COLO668 (cell line): ENCODE results near the gene CD160.
"Not testable (repeated sequence)": the region's sequence is repeated elsewhere in the genome, so short reads cannot be mapped to it uniquely, and the experiment has no call there.

Experiments used
- DNase-seq: peaks from one replicate; lab custom pipeline; 2025; ENCODE audit not compliant: unreplicated experiment; lab: John Stamatoyannopoulos, UW

Gene CD160

DNA sequence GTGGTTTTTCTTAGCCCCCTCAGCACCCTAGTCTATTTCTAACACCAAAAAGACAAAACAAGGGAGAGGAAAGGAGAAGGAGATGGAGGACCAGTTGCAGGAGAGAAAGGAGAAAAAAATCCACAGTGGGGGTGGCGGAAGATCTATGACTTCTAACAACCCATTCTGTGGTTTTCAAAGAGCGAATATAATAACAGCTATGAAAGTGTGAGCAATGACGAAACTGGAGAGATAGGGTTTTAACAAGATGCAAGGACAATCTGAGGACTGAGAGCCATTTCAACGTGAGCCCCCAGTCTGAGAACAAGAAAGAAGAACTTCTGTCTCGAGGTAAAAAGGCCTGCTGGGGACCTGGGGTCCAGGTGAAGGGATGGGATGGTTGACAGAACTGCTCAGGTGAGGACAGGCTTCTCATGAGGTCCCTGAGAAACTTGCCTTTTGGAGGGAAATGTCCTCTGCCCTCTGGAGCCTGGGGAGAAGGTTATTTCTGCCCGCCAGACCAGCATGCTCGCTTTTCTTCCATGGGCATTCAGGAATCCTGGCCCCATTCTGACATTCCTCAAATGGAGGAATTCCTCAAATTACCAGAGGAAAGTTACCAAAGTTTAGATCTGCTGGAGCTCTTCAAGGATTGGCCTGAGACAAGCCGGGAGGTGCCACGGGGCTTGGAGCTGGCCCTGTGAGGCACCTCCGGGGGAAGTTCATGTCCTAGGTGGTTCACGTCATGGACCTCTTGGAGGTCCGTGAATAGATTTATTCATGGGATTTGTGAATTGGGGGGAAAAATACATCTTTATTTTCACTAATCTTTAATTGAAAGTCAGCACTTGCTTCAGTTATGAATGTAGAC lies at the start of gene CD160:
Gene CD160 (plus strand): TSS at position 270 of the 850 bp plus-strand sequence. CDS start 8,829 bp downstream, outside the sequence.
- DNase-seq: no peak

DNA sequence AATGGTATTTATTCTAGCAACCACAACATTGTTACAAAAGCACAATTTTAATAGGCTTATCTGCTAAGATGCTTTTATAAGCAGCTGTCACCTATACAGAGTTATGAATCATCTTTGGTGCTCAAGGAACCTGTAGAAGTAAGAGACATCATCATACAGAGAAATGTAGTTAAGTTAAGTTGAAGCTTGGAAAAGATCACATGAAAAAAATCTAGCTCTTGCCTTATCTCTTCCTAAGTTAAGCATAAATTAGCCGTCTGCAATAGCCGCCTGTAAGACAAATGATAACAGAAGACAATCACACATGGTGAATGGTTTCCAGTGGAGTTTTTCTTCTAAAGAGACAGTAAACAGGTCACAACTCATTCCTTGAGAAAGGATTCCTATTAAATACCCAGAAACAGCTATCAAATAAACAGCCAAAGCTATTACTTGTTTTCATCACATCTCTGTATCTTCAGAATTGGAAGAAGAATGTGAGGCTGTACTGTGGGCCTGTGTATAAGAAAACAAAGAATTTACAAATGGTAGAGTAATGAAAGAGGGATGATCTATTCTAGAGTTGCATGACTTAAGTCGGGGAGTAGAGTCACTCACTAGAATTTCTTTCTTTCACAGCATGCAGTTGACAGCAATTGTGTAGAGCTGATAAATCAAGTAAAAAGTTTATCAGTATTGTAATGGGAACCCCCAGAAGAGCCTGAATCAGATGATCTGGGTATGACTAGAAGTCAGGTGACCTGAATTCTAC lies 48.1 kb upstream of the CD160 start:
- DNase-seq: not testable (repeated sequence)

DNA sequence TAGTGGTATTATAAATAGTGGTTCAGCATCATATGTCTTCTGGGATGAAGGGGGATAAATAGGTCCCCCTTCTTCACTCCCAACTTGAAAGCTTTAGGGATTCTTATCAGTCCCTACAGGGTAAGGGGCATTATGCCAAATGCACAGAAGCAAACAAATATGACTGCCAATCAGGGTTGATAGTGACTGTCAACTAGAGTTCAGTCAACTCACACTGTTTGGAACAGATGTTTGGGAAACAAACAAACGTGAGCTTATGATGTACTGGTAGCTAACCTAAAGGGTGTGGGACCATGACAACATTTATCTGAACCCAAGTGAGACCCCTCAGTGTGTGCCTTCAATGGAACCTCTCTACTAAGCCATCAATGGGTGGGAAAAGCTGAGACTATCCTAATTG lies 46.1 kb upstream of the CD160 start:
- not testable (repeated sequence) for DNase-seq

DNA sequence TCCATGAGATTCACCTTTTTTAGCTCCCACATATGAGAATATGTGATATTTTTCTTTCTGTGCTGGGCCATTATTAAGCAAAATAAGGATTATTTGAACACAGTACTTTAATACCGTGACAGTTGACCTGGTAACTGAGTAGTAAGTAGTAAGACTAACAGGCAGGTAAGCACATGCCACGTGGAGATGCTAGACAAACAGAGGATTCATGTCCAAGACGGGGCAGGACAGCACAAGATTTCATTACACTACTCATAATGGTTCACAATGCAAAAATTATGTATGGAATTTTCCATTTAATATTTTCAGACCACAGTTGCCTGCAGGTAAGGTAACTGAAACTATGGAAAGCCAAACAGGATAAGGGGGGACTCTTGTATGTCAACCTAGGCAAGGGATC lies 34.4 kb upstream of the CD160 start:
- DNase-seq: not testable (repeated sequence)

- DNase-seq: not testable (repeated sequence)
Observed at GRCh38 chr1:145686078-145686477, 33.2 kb upstream of the CD160 start.

DNA sequence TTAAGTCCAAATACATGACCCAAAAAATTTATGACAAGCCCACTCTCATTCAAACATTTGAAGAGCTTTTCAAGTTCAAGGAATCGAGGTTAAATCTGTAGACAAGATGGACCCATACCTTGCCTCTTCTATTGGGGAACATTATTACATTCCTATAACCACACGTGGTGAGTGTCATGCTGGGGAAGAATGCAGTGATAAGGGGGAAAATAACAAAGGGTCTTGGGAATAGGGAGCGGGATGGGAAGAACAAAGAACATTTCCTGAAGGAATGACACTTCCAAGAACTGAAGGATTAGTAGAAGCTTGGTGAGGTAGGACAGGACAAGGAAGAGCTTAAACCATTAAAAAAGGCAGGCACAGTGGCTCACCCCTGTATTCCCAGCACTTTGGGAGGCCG lies 31.0 kb upstream of the CD160 start:
- no peak for DNase-seq

DNA sequence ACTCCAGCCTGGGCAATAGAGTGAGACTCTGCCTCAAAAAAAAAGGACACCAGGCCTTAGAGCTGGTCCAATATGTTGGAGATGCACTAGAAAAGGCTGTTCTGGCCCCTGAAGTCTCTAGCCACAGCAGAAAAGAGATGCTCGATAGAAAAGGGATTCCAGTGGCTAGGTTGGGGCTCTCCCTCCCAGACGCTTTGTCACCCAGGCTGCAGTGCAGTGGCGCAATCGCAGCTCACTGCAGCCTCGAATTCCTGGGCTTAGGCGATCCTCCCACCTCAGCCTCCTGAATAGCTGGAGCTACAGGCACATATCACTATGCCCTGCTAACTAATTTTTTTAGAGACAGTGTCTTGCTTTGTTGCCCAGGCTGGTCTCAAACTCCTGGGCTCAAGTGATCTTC lies 30.4 kb upstream of the CD160 start:
- DNase-seq: no peak

- DNase-seq: no peak
Observed at GRCh38 chr1:145689922-145690321, 29.4 kb upstream of the CD160 start.

GRCh38 chr1:145690587-145691558 lies 28.4 kb upstream of the CD160 start:
- no peak for DNase-seq

GRCh38 chr1:145692785-145693443 lies 26.4 kb upstream of the CD160 start:
- DNase-seq: no peak

- DNase-seq: no peak
Observed at GRCh38 chr1:145695821-145696629, 23.3 kb upstream of the CD160 start.

DNA sequence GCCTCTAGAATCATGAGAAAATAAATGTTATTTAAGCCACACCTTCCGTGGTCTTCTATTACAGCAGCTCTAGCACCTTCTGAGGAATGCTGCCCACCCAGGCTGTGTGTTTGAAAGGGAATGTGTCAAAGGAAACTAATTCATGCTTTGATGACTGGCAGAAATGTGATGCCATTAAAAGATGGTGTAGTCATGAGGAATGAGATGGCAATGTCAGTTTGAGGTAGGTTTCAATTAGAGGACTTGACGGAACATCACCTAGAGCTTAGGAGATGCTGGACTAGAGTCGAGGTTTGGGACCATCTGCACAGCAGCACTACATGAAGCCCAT lies 22.7 kb upstream of the CD160 start:
- DNase-seq: no peak

GRCh38 chr1:145701306-145701862 lies 17.9 kb upstream of the CD160 start:
- DNase-seq: no peak

GRCh38 chr1:145702052-145702451 lies 17.2 kb upstream of the CD160 start:
- DNase-seq: no peak

DNA sequence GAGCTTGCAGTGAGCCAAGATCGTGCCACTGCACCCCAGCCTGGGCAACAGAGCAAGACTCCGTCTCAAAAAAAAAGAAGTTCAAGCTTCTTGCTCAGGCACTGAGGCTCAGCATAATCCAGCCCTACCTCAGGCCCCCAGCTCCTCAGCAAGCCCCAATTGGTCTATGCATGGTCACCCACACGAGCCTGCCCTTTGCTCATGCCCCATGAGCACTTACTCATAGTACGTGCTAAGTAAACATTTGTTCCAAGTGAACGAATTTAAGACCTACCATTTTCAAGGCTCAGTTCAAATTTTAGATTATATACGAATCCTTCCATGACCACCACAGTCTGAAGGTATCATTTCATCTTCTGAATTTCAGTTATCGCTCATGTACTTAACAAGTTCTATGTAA lies 16.5 kb upstream of the CD160 start:
- DNase-seq: no peak

GRCh38 chr1:145705622-145706021 lies 13.7 kb upstream of the CD160 start:
- no peak for DNase-seq

DNA sequence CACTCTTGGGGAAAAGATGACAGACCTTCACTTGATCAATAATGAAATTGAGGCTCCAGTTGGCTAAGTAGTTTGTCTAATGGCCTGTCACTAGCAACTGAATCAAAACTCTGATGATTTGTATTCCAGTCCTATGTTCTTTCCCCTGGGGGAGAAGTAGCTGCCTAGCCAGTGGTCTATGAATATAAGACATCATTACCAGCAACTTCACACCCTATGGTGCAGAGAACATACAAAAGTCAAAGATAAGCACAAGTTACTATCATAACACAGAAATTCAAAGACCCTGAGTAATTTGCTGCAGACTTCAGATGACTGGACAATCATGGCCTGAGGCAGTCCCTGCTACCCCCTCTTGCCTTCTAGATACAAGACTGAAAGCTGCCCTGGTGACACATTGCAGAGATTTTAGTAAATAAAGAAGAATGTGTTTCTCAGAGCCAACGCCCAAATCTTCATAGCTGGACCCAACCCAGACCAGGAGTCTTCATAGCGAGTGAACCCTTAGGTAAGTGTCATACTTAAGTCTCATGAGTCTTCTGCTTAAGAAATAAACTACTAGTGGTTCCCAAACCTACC lies 13.1 kb upstream of the CD160 start:
- DNase-seq: no peak

DNA sequence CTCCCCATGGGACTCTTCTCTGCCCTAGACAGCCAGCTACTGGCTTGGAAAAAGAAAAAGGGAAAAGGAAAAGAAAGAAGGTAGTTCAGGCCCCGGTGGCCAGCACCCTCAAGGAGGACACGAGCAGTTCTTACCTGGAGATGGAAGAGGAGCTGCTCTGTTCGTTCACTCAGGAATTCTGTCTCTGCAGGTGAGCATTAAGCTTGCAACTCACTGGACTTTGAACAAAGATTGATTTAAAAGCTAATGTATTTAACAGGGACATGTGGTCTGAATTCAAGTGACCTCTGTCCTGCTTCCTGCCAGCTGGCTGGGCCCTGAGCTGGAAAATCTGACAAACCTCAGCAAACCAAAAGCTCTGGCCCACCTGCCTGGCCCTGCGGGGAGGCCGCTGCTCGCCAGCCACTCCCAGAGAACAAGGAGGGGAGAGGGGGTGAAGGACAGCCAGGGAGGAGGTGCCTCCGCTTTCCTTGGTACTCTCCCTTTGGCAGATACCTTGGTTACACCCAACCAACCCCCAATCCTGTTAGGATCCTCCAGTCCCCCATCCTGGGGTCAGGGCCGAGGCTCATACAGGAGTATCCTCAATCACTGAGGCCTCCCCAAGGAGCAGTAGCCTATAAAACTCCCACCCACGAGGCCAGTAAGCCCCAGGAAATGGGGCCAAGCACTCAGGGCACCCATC lies 12.0 kb upstream of the CD160 start, which contains the start of gene PDZK1:
Gene PDZK1 (minus strand): TSS at position 186 of the 685 bp plus-strand sequence. CDS start 19,347 bp downstream, outside the sequence.
- no peak for DNase-seq
